Measurements from ENCODE around the gene ANXA2R. TPM values are rescaled to one million over a fixed set of nuclear protein-coding genes. Genes with fewer than 3 reads are reported as not detected.

ANXA2R gene
- total and polyA plus RNA-seq, 2 of the 13 experiments (the other 11 are each of a cell fraction or from before 2014, with no cell fraction given), result 0.95 to 1.3 TPM

DNA sequence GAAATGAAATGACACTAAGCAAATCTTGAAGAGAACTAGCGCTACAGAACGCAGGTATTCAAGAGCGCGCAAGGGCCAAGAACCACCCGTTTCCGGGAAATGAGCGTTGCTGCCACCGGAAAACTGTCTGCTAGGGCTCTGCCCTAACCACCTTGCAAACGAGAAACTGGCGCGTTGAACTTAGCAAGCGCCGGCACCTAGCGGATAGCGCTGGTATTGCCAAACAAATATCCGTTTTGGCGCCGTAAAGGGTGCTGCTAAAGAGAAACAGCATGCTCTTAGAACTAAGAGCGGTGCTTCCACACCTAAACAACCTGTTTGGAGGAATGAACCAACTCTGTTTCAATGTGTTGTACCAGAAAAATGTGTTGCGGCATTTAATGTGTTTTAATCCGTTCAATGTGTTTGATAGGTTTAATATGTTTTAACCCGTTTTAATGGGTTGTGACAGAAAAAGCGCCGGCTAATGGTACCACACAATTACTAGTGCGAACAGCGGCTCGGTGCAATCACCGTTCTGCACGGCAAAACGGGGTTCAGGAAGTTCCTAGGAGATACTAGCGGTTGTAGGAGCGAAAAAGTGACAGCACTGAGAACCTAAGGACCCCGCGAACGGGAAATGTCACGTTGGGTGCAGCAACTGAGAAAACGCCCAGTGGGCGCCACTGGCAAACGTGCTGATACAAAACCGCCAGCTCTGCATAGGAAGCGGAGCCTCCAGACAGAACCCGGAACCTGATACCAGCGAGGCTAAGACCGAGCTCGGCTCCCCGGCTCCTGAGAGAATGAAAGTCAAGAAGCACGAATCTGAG is at the start of gene ANXA2R (continued):
- TF ChIP-seq, protein P1, sequence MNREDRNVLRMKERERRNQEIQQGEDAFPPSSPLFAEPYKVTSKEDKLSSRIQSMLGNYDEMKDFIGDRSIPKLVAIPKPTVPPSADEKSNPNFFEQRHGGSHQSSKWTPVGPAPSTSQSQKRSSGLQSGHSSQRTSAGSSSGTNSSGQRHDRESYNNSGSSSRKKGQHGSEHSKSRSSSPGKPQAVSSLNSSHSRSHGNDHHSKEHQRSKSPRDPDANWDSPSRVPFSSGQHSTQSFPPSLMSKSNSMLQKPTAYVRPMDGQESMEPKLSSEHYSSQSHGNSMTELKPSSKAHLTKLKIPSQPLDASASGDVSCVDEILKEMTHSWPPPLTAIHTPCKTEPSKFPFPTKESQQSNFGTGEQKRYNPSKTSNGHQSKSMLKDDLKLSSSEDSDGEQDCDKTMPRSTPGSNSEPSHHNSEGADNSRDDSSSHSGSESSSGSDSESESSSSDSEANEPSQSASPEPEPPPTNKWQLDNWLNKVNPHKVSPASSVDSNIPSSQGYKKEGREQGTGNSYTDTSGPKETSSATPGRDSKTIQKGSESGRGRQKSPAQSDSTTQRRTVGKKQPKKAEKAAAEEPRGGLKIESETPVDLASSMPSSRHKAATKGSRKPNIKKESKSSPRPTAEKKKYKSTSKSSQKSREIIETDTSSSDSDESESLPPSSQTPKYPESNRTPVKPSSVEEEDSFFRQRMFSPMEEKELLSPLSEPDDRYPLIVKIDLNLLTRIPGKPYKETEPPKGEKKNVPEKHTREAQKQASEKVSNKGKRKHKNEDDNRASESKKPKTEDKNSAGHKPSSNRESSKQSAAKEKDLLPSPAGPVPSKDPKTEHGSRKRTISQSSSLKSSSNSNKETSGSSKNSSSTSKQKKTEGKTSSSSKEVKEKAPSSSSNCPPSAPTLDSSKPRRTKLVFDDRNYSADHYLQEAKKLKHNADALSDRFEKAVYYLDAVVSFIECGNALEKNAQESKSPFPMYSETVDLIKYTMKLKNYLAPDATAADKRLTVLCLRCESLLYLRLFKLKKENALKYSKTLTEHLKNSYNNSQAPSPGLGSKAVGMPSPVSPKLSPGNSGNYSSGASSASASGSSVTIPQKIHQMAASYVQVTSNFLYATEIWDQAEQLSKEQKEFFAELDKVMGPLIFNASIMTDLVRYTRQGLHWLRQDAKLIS (CRISPR knock-in tag; IDR thresholded peaks at IDR 0.05), result no peak
- no peak for TF ChIP-seq ZZZ3 (CRISPR knock-in tag; IDR thresholded peaks at IDR 0.05; ENCODE audit: borderline replicate concordance)
- 0 out of 2 replicates have a peak, but pooled peaks have one; percentile 48 for TF ChIP-seq BRD4 (CRISPR knock-in tag; IDR thresholded peaks at IDR 0.05)
- TF ChIP-seq, protein P2, sequence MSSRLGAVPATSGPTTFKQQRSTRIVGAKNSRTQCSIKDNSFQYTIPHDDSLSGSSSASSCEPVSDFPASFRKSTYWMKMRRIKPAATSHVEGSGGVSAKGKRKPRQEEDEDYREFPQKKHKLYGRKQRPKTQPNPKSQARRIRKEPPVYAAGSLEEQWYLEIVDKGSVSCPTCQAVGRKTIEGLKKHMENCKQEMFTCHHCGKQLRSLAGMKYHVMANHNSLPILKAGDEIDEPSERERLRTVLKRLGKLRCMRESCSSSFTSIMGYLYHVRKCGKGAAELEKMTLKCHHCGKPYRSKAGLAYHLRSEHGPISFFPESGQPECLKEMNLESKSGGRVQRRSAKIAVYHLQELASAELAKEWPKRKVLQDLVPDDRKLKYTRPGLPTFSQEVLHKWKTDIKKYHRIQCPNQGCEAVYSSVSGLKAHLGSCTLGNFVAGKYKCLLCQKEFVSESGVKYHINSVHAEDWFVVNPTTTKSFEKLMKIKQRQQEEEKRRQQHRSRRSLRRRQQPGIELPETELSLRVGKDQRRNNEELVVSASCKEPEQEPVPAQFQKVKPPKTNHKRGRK (CRISPR knock-in tag; IDR thresholded peaks at IDR 0.05), result no peak
- no peak for TF ChIP-seq ZNF766 (CRISPR knock-in tag; IDR thresholded peaks at IDR 0.05; ENCODE audit: borderline replicate concordance)
- no peak for TF ChIP-seq BRCA1 (CRISPR knock-in tag; IDR thresholded peaks at IDR 0.05)
- TF ChIP-seq ZNF264 (CRISPR knock-in tag; IDR thresholded peaks at IDR 0.05), result no peak
- no peak for TF ChIP-seq NKX3-1 (CRISPR knock-in tag; IDR thresholded peaks at IDR 0.05)
- TF ChIP-seq SP1 (IDR thresholded peaks at IDR 0.05), result no peak
- TF ChIP-seq SP1 (CRISPR knock-in tag; IDR thresholded peaks at IDR 0.05), result no peak
- no peak for TF ChIP-seq ZKSCAN1 (IDR thresholded peaks at IDR 0.05; ENCODE audit: low read length)
- peak; percentile 44; the same call in 1 of the 2 replicates for TF ChIP-seq ZNF652 (CRISPR knock-in tag; IDR thresholded peaks at IDR 0.05; ENCODE audit: borderline replicate concordance, low read depth)
- TF ChIP-seq EZH2 (conservative IDR thresholded peaks at IDR 0.05; ENCODE audit: low read depth, low read length), result no peak
- 0 out of 2 replicates have a peak, but pooled peaks have one; percentile 6 for TF ChIP-seq ZSCAN29 (CRISPR knock-in tag; conservative IDR thresholded peaks at IDR 0.05)
- TF ChIP-seq PHF5A (CRISPR knock-in tag; IDR thresholded peaks at IDR 0.05; ENCODE audit: low read depth, unreplicated experiment), result no peak
- TF ChIP-seq MEIS1 (CRISPR knock-in tag; IDR thresholded peaks at IDR 0.05; ENCODE audit: borderline replicate concordance), result no peak
- no peak for TF ChIP-seq TRIM24 (CRISPR knock-in tag; IDR thresholded peaks at IDR 0.05)
- peak; percentile 25; the same call in 1 of the 2 replicates for TF ChIP-seq CBX5 (CRISPR knock-in tag; IDR thresholded peaks at IDR 0.05; ENCODE audit: borderline replicate concordance)
- no peak for TF ChIP-seq ZNF609 (CRISPR knock-in tag; IDR thresholded peaks at IDR 0.05; ENCODE audit: borderline replicate concordance)
- TF ChIP-seq GATAD2A (CRISPR knock-in tag; IDR thresholded peaks at IDR 0.05), result peak; percentile 53; the same call in 1 of the 2 replicates
- TF ChIP-seq SP5 (CRISPR knock-in tag; IDR thresholded peaks at IDR 0.05; ENCODE audit: borderline replicate concordance, low read depth), result no peak
